ENCODE measurements around the gene NQO1.

Gene NQO1

DNA sequence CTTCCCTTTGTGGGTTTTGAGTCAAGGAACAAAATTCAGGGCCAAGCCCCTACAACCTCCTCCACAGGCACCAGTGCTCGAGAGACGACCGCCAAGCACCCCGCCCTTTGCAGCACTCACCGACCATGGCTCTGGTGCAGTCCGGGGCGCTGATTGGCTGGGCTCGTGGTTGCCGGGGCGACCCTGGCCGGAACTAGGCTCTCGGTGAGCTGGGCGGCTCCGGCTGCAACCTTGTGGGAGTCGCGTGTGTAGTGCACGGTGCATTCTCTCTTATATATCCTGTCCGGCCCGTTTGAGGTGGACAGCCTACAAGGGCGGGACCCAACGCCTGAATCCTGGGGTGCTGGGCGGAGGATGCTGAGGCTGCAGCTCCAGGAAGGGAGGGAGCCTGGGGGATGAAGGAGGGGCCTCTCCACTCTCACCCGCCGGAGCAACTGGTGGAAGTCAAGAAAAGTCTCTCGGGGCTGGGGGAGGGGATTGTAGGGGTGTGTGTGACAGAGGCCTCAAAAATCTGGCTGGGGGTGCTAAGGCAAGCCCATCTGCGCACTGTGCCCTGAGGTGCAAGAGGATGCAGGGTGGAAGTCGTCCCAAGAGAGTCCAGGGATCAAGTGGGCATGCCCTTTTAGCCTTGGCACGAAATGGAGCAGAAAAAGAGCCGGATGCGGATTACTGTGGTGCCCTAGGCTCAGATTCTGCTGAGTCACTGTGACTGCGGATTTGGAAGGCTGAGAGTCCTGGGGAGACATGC lies at the start of gene NQO1:
NQO1 (minus strand) TSS at position 248 of the 748 bp plus-strand sequence; CDS start at position 127, 121 bp downstream.
- Histone ChIP-seq H3K4me3 (ENCODE audit: insufficient read depth, low read length, poor library complexity, severe bottlenecking) (peak within 1 kb of the TSS; percentile 57), H3K9me3 (ENCODE audit: insufficient read depth, low read length) (no peaks in the 10 kb centered on the region), H3K4me2 (ENCODE audit: low read depth, low read length, poor library complexity, severe bottlenecking) (peak within 1 kb of the TSS; percentile 86), H2AFZ (ENCODE audit: low read depth, low read length, severe bottlenecking) (peak within 1 kb of the TSS; percentile 98), H4K20me1 (ENCODE audit: low read depth, low read length) (no peaks in the 10 kb centered on the region), H3K9ac (ENCODE audit: low read length) (peak within 1 kb of the TSS; percentile 62), H3K27ac (ENCODE audit: low read depth, low read length) (peak within 1 kb of the TSS; percentile 51), H3K79me2 (ENCODE audit: insufficient read depth, low read length) (no peaks in the 10 kb centered on the region), H3K27me3 (ENCODE audit: low read length) (no peaks in the 10 kb centered on the region), H3K36me3 (ENCODE audit: low read length) (no peaks in the 10 kb centered on the region), H3K9me2 (replicated peaks; ENCODE audit: insufficient read depth, low read length) (no peaks in the 10 kb centered on the region), H3F3A (ENCODE audit: insufficient read depth) (no peaks in the 10 kb centered on the region)
- TF ChIP-seq EZH2phosphoT487 (conservative IDR thresholded peaks at IDR 0.05; ENCODE audit: low read length) = no peak
- TF ChIP-seq, protein P1, sequence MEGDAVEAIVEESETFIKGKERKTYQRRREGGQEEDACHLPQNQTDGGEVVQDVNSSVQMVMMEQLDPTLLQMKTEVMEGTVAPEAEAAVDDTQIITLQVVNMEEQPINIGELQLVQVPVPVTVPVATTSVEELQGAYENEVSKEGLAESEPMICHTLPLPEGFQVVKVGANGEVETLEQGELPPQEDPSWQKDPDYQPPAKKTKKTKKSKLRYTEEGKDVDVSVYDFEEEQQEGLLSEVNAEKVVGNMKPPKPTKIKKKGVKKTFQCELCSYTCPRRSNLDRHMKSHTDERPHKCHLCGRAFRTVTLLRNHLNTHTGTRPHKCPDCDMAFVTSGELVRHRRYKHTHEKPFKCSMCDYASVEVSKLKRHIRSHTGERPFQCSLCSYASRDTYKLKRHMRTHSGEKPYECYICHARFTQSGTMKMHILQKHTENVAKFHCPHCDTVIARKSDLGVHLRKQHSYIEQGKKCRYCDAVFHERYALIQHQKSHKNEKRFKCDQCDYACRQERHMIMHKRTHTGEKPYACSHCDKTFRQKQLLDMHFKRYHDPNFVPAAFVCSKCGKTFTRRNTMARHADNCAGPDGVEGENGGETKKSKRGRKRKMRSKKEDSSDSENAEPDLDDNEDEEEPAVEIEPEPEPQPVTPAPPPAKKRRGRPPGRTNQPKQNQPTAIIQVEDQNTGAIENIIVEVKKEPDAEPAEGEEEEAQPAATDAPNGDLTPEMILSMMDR (IDR thresholded peaks at IDR 0.05; ENCODE audit: insufficient read depth, low read length, poor library complexity, severe bottlenecking) = no peak

DNA sequence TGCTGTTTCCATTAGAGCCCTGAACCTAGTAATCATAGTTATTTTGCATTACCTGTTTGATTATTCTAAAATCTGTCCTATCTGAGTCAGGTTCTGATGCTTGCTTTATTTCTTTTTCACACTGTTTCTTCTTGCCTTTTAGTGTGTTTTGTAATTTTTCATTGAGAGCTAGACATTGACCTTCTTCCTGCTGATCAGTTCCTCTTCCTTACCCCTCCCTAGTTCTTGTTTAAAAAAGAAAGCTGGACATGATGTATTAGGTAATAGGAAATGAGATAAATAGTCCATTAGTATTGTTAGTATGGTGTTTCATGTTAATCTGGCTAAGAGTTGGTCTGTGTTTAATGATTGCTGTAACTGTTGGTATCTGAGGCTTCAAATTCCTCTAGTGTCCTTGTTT lies 49.2 kb upstream of the NQO1 start:
- no peak overlapping the region for H3K4me2 ChIP-seq (ENCODE audit: low read depth, low read length, poor library complexity, severe bottlenecking)
- no peak overlapping the region for H3K4me3 ChIP-seq (ENCODE audit: insufficient read depth, low read length, poor library complexity, severe bottlenecking)
- H4K20me1 ChIP-seq (ENCODE audit: low read depth, low read length) = no peaks in the 10 kb centered on the region
- no peaks in the 10 kb centered on the region for H3F3A ChIP-seq (ENCODE audit: insufficient read depth)
- TF ChIP-seq, protein P1 (IDR thresholded peaks at IDR 0.05; ENCODE audit: insufficient read depth, low read length, poor library complexity, severe bottlenecking) = no peak
- TF ChIP-seq EZH2phosphoT487 (conservative IDR thresholded peaks at IDR 0.05; ENCODE audit: low read length) = no peak
- H3K27me3 ChIP-seq (ENCODE audit: low read length) = no peaks in the 10 kb centered on the region
- H3K36me3 ChIP-seq (ENCODE audit: low read length) = no peaks in the 10 kb centered on the region
- no peaks in the 10 kb centered on the region for H3K9me3 ChIP-seq (ENCODE audit: insufficient read depth, low read length)
- H3K27ac ChIP-seq (ENCODE audit: low read depth, low read length) = no peak overlapping the region
- H3K9ac ChIP-seq (ENCODE audit: low read length) = no peak overlapping the region
- no peaks in the 10 kb centered on the region for H3K9me2 ChIP-seq (replicated peaks; ENCODE audit: insufficient read depth, low read length)
- no peak overlapping the region for H2AFZ ChIP-seq (ENCODE audit: low read depth, low read length, severe bottlenecking)
- H3K79me2 ChIP-seq (ENCODE audit: insufficient read depth, low read length) = peaks cover 75% of the 10 kb centered on the region

DNA sequence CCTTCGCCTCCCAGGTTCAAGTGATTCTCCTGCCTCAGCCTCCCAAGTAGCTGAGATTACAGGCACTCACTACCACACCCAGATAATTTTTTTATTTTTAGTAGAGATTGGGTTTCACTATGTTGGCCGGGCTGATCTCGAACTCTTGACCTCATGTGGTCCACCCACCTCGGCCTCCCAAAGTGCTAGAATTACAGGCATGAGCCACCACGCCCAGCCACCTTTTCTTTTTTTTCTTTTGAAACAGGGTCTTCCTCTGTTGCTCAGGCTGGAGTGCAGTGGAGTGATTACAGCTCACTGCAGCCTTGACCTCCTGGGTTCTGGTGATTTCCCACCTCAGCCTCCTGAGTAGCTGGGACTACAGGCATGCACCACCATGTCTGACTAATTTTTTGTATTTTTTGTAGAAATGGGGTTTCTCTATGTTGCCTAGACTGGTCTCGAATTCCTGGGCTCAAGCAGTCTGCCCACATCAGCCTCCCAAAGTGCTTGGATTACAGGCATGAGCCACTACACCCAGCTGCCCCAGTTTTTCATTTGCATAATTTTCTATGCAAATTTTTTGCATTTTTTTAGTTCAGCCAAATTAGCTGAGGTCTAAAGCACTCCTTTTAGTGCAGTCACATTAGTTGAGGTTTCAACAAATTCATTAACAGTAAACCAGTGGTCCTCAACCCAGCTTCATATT lies 47.0 kb upstream of the NQO1 start:
- Histone ChIP-seq H3K9me2 (replicated peaks; ENCODE audit: insufficient read depth, low read length) (no peaks in the 10 kb centered on the region), H2AFZ (ENCODE audit: low read depth, low read length, severe bottlenecking) (no peak overlapping the region), H3K9ac (ENCODE audit: low read length) (no peak overlapping the region), H3K9me3 (ENCODE audit: insufficient read depth, low read length) (no peaks in the 10 kb centered on the region), H4K20me1 (ENCODE audit: low read depth, low read length) (no peaks in the 10 kb centered on the region), H3K36me3 (ENCODE audit: low read length) (no peaks in the 10 kb centered on the region), H3K4me3 (ENCODE audit: insufficient read depth, low read length, poor library complexity, severe bottlenecking) (no peak overlapping the region), H3F3A (ENCODE audit: insufficient read depth) (no peaks in the 10 kb centered on the region), H3K27ac (ENCODE audit: low read depth, low read length) (no peak overlapping the region), H3K27me3 (ENCODE audit: low read length) (no peaks in the 10 kb centered on the region), H3K4me2 (ENCODE audit: low read depth, low read length, poor library complexity, severe bottlenecking) (peak overlapping the region; percentile 21), H3K79me2 (ENCODE audit: insufficient read depth, low read length) (peaks cover 80% of the 10 kb centered on the region)
- TF ChIP-seq EZH2phosphoT487 (conservative IDR thresholded peaks at IDR 0.05; ENCODE audit: low read length) = no peak
- TF ChIP-seq, protein P1 (IDR thresholded peaks at IDR 0.05; ENCODE audit: insufficient read depth, low read length, poor library complexity, severe bottlenecking) = no peak
